ENCODE measurements around the gene C5orf34. TPM values are rescaled to one million over a fixed set of nuclear protein-coding genes. Genes with fewer than 3 reads are reported as not detected.

Gene C5orf34
- total RNA-seq, 1 experiment from 2014 or later: 7.0 TPM

GRCh38 chr5:43555895-43556606 is 41.1 kb upstream of the C5orf34 start:
- intact Hi-C loops (cut with micrococcal nuclease; ENCODE audit: unreplicated experiment): loop anchor here (1.0 to 2.0 kb wide), 2 partner anchors 41 to 73 kb away; partner anchors contain the start of genes C5orf34 and TMEM267
- peak; percentile 62 to 74 for DNase-seq
- peak overlapping the region; percentile 90 for H3K4me3 ChIP-seq (ENCODE audit: low read depth, low read length)
- no peaks in the 10 kb centered on the region for H3K9me3 ChIP-seq
- Mint-ChIP-seq H3K36me3 (ENCODE audit: insufficient read depth, unreplicated experiment) (peaks cover 10% of the 10 kb centered on the region), H3K4me3 (ENCODE audit: unreplicated experiment) (peak overlapping the region; percentile 72), H3K27ac (ENCODE audit: unreplicated experiment) (peak overlapping the region; percentile 94), H3K4me1 (ENCODE audit: low read depth, unreplicated experiment) (peaks cover 1% of the 10 kb centered on the region), H3K27me3 (ENCODE audit: insufficient read depth, unreplicated experiment) (no peaks in the 10 kb centered on the region), H3K9me3 (ENCODE audit: unreplicated experiment) (no peaks in the 10 kb centered on the region)
- H3K36me3 ChIP-seq (ENCODE audit: control insufficient read depth, insufficient read depth, low read length): no peaks in the 10 kb centered on the region
- H3K27me3 ChIP-seq (replicated peaks; ENCODE audit: control insufficient read depth, insufficient read depth, low read length): no peaks in the 10 kb centered on the region
- BruUV-seq (replicated peaks): no TSS peak
- TF ChIP-seq CTCF (IDR thresholded peaks at IDR 0.05; ENCODE audit: insufficient read depth in 1 of 2, low read depth in 1 of 2, low read length in 1 of 2, severe bottlenecking in 1 of 2, unreplicated experiment in 1 of 2): no peak
- ChIA-PET CTCF (interaction anchor here (2.0 kb wide), 1 partner anchor 72 kb away, joined by 11 read pairs; the partner anchor contains the start of gene TMEM267), POLR2A (interaction anchor here (0.5 to 1.7 kb wide), 6 partner anchors 41 to 1681 kb away, joined by 3 to 7 read pairs (median 3); partner anchors contain the start of genes C5orf34, NNT and TMEM267)
- H3K4me1 ChIP-seq: no peaks in the 10 kb centered on the region

- H3K9me3 ChIP-seq: no peaks in the 10 kb centered on the region
- H3K36me3 ChIP-seq (ENCODE audit: control insufficient read depth, insufficient read depth, low read length): no peaks in the 10 kb centered on the region
- peaks cover 18% of the 10 kb centered on the region for H3K36me3 Mint-ChIP-seq (ENCODE audit: insufficient read depth, unreplicated experiment)
- H3K27me3 Mint-ChIP-seq (ENCODE audit: insufficient read depth, unreplicated experiment): no peaks in the 10 kb centered on the region
- H3K9me3 Mint-ChIP-seq (ENCODE audit: unreplicated experiment): no peaks in the 10 kb centered on the region
- no TSS peak for BruUV-seq (replicated peaks)
- peaks cover 6% of the 10 kb centered on the region for H3K4me1 Mint-ChIP-seq (ENCODE audit: low read depth, unreplicated experiment)
- H3K4me3 Mint-ChIP-seq (ENCODE audit: unreplicated experiment): no peak overlapping the region
- H3K4me3 ChIP-seq (ENCODE audit: low read depth, low read length): no peak overlapping the region
- no peaks in the 10 kb centered on the region for H3K27me3 ChIP-seq (replicated peaks; ENCODE audit: control insufficient read depth, insufficient read depth, low read length)
- intact Hi-C loops (cut with micrococcal nuclease; ENCODE audit: unreplicated experiment): no loop called here
- no peaks in the 10 kb centered on the region for H3K4me1 ChIP-seq
- DNase-seq: no peak
- TF ChIP-seq CTCF (IDR thresholded peaks at IDR 0.05; ENCODE audit: insufficient read depth in 1 of 2, low read depth in 1 of 2, low read length in 1 of 2, severe bottlenecking in 1 of 2, unreplicated experiment in 1 of 2): no peak
- ChIA-PET POLR2A (interaction anchor here (1.7 kb wide), 1 partner anchor 39 kb away, joined by 7 read pairs; the partner anchor contains the start of gene C5orf34), CTCF (interaction anchor here (2.0 kb wide), 1 partner anchor 70 kb away, joined by 11 read pairs; the partner anchor contains the start of gene TMEM267)
- no peak overlapping the region for H3K27ac Mint-ChIP-seq (ENCODE audit: unreplicated experiment)
Measured at GRCh38 chr5:43554497-43554896, 39.5 kb upstream of the C5orf34 start.

- intact Hi-C loops (cut with micrococcal nuclease; ENCODE audit: unreplicated experiment): no loop called here
- H3K27me3 ChIP-seq (replicated peaks; ENCODE audit: control insufficient read depth, insufficient read depth, low read length): no peaks in the 10 kb centered on the region
- H3K9me3 ChIP-seq: no peaks in the 10 kb centered on the region
- no peaks in the 10 kb centered on the region for H3K36me3 ChIP-seq (ENCODE audit: control insufficient read depth, insufficient read depth, low read length)
- H3K4me1 ChIP-seq: no peaks in the 10 kb centered on the region
- H3K9me3 Mint-ChIP-seq (ENCODE audit: unreplicated experiment): no peaks in the 10 kb centered on the region
- H3K4me3 ChIP-seq (ENCODE audit: low read depth, low read length): no peak overlapping the region
- ChIA-PET CTCF (no interaction called here), POLR2A (no interaction called here)
- no peak for DNase-seq
- no peak for TF ChIP-seq CTCF (IDR thresholded peaks at IDR 0.05; ENCODE audit: insufficient read depth in 1 of 2, low read depth in 1 of 2, low read length in 1 of 2, severe bottlenecking in 1 of 2, unreplicated experiment in 1 of 2)
- peaks cover 23% of the 10 kb centered on the region for H3K36me3 Mint-ChIP-seq (ENCODE audit: insufficient read depth, unreplicated experiment)
- H3K27ac Mint-ChIP-seq (ENCODE audit: unreplicated experiment): no peak overlapping the region
- no peaks in the 10 kb centered on the region for H3K27me3 Mint-ChIP-seq (ENCODE audit: insufficient read depth, unreplicated experiment)
- peaks cover 6% of the 10 kb centered on the region for H3K4me1 Mint-ChIP-seq (ENCODE audit: low read depth, unreplicated experiment)
- no peak overlapping the region for H3K4me3 Mint-ChIP-seq (ENCODE audit: unreplicated experiment)
- no TSS peak for BruUV-seq (replicated peaks)
Measured at GRCh38 chr5:43553381-43553780, 38.4 kb upstream of the C5orf34 start.

Data from Caco-2 (cell line).